GM12864 (cell line): ENCODE data around the gene ISCA1.
A peak's percentile ranks its signal among the peaks of the same experiment; 100 is the strongest.

Experiments used
- DNase-seq: peaks from one replicate; pipeline ENCODE4 v3.0.0-alpha.2; 2011; ENCODE audit warnings: low read depth
- H3K4me3 ChIP-seq: 2 replicates; pipeline ENCODE4 v1.5.1; 2011; ENCODE audit warnings: mild to moderate bottlenecking, low read depth, low read length, control low read depth
- TF ChIP-seq, protein P1 (sequence below): IDR thresholded peaks from 2 replicates; pipeline ENCODE4 v1.5.1; 2011; ENCODE audit warnings: low read depth, mild to moderate bottlenecking, moderate library complexity, low read length, control low read depth, inconsistent platforms; ENCODE audit errors: missing control alignments

ISCA1 gene

DNA sequence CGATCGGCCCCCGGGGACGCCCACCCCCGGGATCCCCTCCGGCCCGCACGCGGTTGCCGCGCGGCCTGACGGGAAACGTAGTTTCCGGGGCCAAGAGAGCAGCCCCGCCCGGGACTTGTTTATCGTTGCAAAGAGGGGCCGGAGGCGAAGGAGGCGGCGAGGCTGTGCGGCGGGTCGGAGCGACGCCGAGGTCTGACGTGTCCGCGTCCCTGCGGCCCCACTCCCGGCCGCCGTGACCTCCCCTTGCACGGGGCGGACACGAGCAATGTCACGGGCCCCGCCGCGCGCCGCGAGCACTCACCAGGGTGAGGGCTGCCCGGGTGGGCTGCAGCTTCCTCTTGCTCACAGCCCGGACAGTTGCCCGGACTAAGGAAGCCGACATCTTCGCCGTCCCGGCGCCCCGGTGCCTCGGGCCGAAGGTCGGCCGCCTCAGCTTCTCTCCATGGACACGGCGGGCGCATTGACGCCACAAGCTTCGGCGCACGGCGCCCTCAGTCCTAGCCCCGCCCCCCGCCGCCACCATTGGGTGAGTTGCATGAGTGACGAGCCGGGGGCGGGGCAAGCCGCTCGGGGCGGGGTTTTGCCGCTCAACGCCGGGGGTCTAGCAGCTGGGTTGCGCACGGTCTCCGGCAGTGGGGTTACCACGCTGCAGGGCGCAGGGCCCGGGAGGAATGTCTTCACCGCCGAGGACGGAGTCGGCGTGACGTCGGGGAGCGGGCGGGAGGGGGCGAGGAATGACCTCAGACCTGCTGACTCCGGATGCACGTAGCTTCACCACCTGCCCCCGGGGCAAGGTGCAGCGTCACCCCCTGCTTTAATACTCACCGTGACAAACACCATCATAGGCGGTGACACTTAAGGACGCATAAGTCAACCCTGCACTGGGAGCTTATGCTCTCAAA lies at the start of gene ISCA1:
Gene ISCA1 (minus strand): TSS at position 462 of the 902 bp plus-strand sequence. CDS start 80 bp downstream, at position 382.
- peak; percentile 58 for DNase-seq
- TF ChIP-seq, protein P1, sequence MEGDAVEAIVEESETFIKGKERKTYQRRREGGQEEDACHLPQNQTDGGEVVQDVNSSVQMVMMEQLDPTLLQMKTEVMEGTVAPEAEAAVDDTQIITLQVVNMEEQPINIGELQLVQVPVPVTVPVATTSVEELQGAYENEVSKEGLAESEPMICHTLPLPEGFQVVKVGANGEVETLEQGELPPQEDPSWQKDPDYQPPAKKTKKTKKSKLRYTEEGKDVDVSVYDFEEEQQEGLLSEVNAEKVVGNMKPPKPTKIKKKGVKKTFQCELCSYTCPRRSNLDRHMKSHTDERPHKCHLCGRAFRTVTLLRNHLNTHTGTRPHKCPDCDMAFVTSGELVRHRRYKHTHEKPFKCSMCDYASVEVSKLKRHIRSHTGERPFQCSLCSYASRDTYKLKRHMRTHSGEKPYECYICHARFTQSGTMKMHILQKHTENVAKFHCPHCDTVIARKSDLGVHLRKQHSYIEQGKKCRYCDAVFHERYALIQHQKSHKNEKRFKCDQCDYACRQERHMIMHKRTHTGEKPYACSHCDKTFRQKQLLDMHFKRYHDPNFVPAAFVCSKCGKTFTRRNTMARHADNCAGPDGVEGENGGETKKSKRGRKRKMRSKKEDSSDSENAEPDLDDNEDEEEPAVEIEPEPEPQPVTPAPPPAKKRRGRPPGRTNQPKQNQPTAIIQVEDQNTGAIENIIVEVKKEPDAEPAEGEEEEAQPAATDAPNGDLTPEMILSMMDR, result no peak

DNA sequence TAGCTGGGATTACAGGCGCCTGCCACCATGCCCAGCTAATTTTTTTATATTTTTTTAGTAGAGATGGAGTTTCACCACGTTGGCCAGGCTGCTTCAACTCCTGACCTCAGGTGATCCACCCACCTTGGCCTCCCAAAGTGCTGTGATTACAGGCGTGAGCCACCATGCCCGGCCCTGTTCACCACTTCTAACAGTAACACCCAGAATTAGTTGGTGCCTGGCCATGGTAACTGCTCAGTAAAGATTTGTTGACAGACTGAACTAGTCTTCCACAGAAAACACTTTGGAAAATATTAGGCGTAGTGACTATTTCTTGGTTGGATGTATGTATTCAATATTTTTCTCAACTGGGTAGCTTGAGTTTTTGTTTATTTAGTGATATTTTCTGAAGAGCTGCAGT lies 47.8 kb upstream of the ISCA1 start:
- no peak overlapping the region for H3K4me3 ChIP-seq
- no peak for DNase-seq
- TF ChIP-seq, protein P1, result no peak

More for the DNA sequence above, at the start of gene ISCA1:
- H3K4me3 ChIP-seq, result peak within 1 kb of the TSS; percentile 98

DNA sequence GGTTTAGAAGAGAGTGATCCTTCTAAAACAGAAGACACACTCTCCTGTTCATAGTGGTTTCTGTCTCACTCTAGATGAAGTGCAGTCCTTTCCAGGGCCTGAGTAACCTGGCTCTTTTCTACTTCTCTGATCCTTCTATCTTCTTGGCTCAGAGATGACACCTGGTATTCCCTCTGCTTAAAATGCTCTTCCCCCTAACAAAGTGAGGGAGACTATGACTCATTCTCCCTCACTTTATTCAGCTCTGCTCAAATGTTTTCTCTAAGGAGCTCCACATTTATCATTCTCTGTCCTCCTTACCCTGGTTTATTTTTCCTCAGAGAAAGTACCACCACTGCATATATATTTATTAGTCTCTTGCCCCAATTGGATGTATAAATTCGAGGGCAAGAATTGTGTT lies 47.3 kb upstream of the ISCA1 start:
- no peak overlapping the region for H3K4me3 ChIP-seq
- TF ChIP-seq, protein P1, result no peak
- no peak for DNase-seq

DNA sequence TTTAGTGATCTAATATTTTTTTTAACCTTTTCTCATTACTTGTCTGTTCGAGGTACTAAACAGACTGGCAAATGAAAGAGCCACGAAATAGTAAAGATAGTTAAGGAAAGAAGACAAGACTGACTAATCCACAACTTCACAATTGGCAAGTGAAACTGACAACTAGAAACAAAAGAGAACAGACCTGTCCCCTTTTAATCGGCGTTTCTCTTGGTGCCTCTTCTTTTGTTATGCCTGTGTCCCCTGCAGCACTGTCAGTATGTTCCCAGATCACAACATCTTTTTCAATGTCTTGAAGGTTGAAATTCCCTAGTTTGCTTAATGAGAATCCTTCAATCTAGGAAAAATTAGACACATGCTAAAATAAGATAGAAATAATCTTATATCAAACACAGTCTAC lies 45.8 kb upstream of the ISCA1 start:
- no peak overlapping the region for H3K4me3 ChIP-seq
- TF ChIP-seq, protein P1, result no peak
- no peak for DNase-seq

DNA sequence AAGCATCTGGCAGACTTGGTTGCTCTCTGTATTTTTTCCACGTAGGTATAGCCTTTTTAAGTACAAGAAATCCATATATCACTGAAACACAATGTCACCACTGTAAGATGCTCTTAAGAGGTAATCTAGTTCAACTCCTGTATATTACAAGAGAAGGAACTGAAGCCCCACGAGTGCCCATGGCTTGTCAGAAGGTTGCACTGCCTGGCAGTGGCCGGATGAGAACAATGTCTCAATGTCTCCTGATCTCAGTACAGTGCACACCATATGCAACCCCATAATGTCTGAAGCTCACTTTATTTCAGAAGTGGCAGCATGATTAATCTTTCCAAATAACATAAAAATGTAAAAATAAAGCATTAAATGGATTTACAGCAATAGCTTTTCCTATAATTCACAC lies 44.2 kb upstream of the ISCA1 start:
- TF ChIP-seq, protein P1, result no peak
- no peak for DNase-seq
- H3K4me3 ChIP-seq, result no peak overlapping the region

DNA sequence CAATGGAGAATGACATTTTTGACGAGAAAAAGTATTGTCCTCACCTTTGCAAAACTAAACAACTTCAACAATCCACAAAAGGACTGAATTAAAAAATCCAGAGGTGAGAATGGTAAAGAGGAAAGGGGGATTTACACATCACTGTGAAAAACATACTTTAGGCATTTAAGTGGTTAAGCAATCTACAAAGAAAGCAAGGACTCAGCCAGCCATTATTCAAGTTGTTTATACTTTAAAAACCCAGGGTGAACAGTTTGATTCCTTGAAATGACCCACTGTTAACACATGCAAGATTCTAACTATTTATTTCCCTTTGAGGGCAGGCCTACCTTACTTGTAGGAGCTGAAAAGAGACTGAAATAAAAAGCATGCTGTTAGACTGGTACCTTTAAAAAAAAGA lies 42.6 kb upstream of the ISCA1 start:
- no peak overlapping the region for H3K4me3 ChIP-seq
- DNase-seq, result no peak
- TF ChIP-seq, protein P1, result no peak

DNA sequence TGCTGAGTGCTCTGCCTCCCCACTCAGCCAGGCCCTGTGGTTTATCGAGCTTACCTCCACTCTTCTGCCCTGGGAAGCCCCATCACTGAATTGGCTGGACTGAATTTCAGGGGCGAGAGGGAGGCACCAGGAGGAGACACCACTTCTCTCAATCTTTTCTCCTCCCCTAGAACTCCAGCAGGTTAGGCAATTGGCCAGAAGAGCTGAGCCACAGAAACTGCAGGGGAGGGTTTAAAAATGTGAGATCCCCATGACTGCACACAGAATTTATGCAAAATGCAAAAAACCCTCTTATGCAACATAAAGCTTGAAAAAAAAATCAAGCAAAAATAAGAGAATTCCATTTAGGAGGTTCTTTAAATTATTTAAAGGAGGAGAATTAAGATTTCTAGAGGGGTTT lies 42.0 kb upstream of the ISCA1 start:
- H3K4me3 ChIP-seq, result no peak overlapping the region
- TF ChIP-seq, protein P1, result no peak
- no peak for DNase-seq
